HFF-Myc (cell line): Measurements from ENCODE around the gene ARFIP1.
"Not testable (repeated sequence)": the region's sequence is repeated elsewhere in the genome, so short reads cannot be mapped to it uniquely, and the experiment has no call there.

ENCODE experiments used
- DNase-seq: peaks from one replicate; pipeline ENCODE4 v3.0.0-alpha.2; 2011; ENCODE audit warnings: low read depth; ENCODE audit errors: extremely low read depth
- H3K4me3 ChIP-seq: replicated peaks from 2 replicates; pipeline ENCODE4 v1.5.1; 2011; ENCODE audit warnings: low read depth, mild to moderate bottlenecking, control low read depth, low read length
- TF ChIP-seq, protein P1 (sequence below): IDR thresholded peaks from 2 replicates; pipeline ENCODE4 v1.5.1; 2012; ENCODE audit warnings: mild to moderate bottlenecking, low read depth, low read length, control low read depth; ENCODE audit errors: missing control alignments

ARFIP1 gene

DNA sequence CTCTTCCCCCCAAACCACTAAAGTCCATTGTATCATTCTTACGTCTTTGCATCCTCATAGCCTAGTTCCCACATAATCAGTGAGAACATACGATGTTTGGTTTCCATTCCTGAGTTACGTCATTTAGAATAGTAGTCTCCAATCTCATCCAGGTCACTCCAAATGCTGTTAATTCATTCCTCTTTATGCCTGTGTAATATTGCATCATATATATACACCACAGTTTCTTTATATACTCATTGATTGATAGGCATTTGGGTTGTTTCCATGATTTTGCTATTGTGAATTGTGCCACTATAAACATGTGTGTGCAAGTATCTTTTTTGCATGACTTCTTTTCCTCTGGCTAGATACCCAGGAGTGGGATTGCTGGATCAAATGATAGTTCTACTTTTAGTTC is 57.2 kb downstream of the ARFIP1 start:
- DNase-seq: no peak
- TF ChIP-seq, protein P1, sequence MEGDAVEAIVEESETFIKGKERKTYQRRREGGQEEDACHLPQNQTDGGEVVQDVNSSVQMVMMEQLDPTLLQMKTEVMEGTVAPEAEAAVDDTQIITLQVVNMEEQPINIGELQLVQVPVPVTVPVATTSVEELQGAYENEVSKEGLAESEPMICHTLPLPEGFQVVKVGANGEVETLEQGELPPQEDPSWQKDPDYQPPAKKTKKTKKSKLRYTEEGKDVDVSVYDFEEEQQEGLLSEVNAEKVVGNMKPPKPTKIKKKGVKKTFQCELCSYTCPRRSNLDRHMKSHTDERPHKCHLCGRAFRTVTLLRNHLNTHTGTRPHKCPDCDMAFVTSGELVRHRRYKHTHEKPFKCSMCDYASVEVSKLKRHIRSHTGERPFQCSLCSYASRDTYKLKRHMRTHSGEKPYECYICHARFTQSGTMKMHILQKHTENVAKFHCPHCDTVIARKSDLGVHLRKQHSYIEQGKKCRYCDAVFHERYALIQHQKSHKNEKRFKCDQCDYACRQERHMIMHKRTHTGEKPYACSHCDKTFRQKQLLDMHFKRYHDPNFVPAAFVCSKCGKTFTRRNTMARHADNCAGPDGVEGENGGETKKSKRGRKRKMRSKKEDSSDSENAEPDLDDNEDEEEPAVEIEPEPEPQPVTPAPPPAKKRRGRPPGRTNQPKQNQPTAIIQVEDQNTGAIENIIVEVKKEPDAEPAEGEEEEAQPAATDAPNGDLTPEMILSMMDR: no peak
- no peak overlapping the region for H3K4me3 ChIP-seq

GRCh38 chr4:152839729-152840128 is 60.0 kb downstream of the ARFIP1 start:
- not testable (repeated sequence) for DNase-seq

DNA sequence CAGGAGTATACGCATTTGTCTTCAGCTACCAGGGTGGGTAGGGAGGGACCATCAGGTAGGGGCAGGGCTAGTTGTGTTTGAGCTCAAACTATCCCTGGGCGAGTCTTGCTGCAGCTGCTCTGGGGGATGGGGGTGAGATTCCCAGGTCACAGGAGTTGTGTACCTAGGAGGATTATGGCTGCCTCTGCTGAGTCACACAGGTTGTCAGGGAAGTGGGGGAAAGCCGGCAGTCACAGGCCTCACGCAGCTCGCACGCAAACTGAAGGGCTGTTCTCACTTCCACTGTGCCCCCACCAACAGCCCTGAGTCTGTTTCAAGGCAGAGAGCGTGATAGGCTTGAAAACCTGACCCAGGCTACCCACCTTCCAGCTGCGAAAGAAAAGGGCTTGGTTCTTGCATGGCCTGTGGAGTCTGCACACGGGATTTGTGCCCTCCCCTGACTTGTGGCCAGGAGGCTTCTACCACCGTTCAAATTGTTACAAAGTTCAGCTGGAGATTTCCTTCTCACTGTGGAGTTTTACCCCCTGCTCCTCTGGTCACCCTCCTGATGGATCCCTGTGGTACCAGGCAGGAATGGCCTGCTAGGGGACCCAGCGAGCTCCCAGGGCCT is 63.8 kb downstream of the ARFIP1 start:
- no peak overlapping the region for H3K4me3 ChIP-seq
- no peak for DNase-seq
- TF ChIP-seq, protein P1: no peak

More at GRCh38 chr4:152839729-152840128, 60.0 kb downstream of the ARFIP1 start:
- H3K4me3 ChIP-seq: not testable (repeated sequence)

- H3K4me3 ChIP-seq: no peak overlapping the region
- TF ChIP-seq, protein P1: no peak
These were observed 67.6 kb downstream of the ARFIP1 start for GRCh38 chr4:152847376-152847775.

DNA sequence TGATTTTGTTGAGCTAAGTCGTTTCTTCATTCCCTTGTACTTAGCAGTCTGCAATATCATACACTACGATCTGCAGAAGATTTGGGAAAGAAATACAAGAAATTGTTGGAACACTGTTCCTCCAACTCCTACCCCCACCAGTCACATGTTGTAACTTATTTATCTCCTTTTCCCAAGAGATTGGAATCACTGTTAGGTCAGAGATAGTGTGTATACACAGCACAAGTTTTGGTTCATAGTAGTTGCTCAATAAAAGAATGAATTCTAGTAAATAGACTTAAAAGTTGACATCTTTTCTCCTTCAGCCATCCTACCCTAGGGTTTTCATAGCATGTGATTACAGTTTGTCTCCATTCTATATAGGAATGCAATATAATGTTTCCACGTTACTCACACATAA is 68.8 kb downstream of the ARFIP1 start:
- no peak for DNase-seq
- TF ChIP-seq, protein P1: no peak
- no peak overlapping the region for H3K4me3 ChIP-seq

More at GRCh38 chr4:152847376-152847775, 67.6 kb downstream of the ARFIP1 start:
- no peak for DNase-seq

DNA sequence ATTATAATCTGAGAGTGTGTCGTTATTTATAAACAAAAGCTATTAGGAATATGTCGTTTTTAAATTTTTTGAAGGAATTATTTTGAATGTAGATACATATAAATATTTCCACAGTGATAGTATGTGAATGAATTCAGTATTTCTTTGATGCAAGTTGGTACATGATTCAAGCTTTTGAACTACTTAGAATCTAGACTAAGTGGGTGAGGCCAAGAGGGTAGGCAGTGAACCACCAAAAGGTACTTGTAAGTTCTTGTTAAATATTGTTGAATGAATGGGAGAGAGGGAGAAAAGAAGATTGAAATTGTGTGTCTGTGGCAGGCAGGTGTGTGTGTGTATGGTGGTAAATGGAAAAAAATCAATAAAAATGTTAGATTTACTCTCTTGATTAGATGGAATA is 69.6 kb downstream of the ARFIP1 start:
- TF ChIP-seq, protein P1: no peak
- no peak overlapping the region for H3K4me3 ChIP-seq
- no peak for DNase-seq

DNA sequence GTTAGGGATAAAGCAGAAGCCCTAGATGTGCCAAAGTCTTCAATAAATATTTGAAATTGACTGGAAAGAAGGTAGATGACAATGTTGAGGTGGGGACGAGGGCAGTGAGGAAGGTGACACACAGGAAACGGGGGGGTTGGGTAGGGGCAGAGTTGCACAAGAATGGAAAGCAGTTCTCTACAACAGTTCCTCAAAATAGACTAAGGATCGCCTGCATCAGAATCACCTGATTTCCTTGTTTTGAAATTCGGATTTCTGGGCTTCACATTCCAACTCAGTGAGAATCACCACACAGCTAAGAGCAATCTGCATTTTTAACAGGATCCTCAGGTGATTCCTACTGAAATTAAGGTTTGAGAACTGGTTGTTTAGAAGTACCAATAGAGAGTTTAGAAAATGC is 70.6 kb downstream of the ARFIP1 start:
- no peak for DNase-seq
- TF ChIP-seq, protein P1: no peak
- no peak overlapping the region for H3K4me3 ChIP-seq
